SHP77 treated with DMSO at 0.1 percent for 48 hours (cell line): Measurements from ENCODE around the gene NQO2.
"Not testable (repeated sequence)": the region's sequence is repeated elsewhere in the genome, so short reads cannot be mapped to it uniquely, and the experiment has no call there.

Source experiments
- DNase-seq: peaks from one replicate; lab custom pipeline; 2025; lab: John Stamatoyannopoulos, UW

Gene NQO2

GRCh38 chr6:2989332-2990247 is 10.1 kb upstream of the NQO2 start:
- DNase-seq, result peak; percentile 92

- DNase-seq, result peak; percentile 36
These were observed 9.3 kb upstream of the NQO2 start for GRCh38 chr6:2990248-2990931.

- DNase-seq, result no peak
These were observed 8.7 kb upstream of the NQO2 start for GRCh38 chr6:2990932-2991506.

GRCh38 chr6:2992330-2992979 is 7.2 kb upstream of the NQO2 start:
- no peak for DNase-seq

GRCh38 chr6:2993755-2994317 is 5.9 kb upstream of the NQO2 start:
- no peak for DNase-seq

GRCh38 chr6:2998249-2998997 is 1.3 kb upstream of the NQO2 start:
- DNase-seq, result not testable (repeated sequence)

GRCh38 chr6:2998998-2999617 is 586 bp upstream of the NQO2 start:
- DNase-seq, result peak; percentile 52

GRCh38 chr6:3001146-3001772 is 1.6 kb downstream of the NQO2 start:
- DNase-seq, result no peak

GRCh38 chr6:3001773-3002293 is 2.1 kb downstream of the NQO2 start:
- DNase-seq, result peak; percentile 15

- not testable (repeated sequence) for DNase-seq
These were observed 3.5 kb downstream of the NQO2 start for GRCh38 chr6:3003226-3003625.

- no peak for DNase-seq
These were observed 5.4 kb downstream of the NQO2 start for GRCh38 chr6:3005077-3005476.

- DNase-seq, result no peak
These were observed 6.2 kb downstream of the NQO2 start for GRCh38 chr6:3005874-3006273.

GRCh38 chr6:3006476-3006875 is 6.8 kb downstream of the NQO2 start:
- no peak for DNase-seq

GRCh38 chr6:3007571-3007970 is 7.9 kb downstream of the NQO2 start:
- DNase-seq, result no peak

- not testable (repeated sequence) for DNase-seq
These were observed 9.1 kb downstream of the NQO2 start for GRCh38 chr6:3008712-3009265.

- DNase-seq, result no peak
These were observed 10.2 kb downstream of the NQO2 start for GRCh38 chr6:3009930-3010329.

GRCh38 chr6:3011158-3011557 is 11.5 kb downstream of the NQO2 start:
- no peak for DNase-seq

- DNase-seq, result no peak
These were observed 11.9 kb downstream of the NQO2 start for GRCh38 chr6:3011592-3011991.

GRCh38 chr6:3013486-3013885 is 13.8 kb downstream of the NQO2 start:
- no peak for DNase-seq
